NCI-H345 (cell line): ENCODE results near the gene PLD4.
"Not testable (repeated sequence)": the region's sequence is repeated elsewhere in the genome, so short reads cannot be mapped to it uniquely, and the experiment has no call there.

ENCODE experiments used
- DNase-seq: peaks from one replicate; lab custom pipeline; 2025; lab: John Stamatoyannopoulos, UW

The PLD4 gene

DNA sequence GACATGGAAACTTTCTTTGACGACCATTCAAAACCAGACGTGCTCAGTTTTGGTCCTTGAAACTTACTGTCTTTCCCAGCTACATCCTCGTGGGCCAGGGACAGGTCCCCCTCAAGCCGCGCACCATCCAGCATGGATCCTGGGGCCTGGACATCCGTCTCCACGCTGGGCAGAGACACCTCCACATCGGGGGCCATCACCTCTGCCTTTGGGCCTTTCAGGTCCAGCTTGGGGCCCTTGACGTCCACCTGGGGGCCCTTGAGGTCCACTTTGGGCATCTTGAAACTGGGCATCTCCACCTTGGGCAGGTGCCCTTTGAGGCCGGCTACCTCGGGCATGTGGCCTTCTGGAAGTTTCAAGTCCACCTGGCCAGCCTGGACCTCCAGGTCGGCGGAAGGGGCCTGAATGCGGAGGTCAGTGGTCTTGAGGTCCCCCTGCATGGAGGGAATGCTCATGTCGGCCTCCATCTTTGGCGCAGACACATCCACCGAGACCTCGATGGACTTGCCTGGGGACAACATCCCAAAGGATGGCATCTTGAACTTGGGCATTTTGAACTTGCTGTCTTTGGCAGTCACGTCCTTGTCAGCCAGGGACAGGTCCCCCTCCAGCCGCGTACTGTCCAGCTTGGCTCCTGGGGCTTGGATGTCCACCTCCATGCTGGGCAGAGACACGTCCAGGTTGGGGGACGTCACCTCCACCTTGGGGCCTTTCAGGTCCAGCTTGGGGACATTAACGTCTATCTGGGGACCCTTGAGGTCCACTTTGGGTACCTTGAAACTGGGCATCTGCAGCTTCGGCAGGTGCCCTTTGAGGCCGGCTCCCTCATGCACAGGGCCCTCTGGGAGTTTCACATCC is 17.1 kb downstream of the PLD4 start:
- no peak for DNase-seq

DNA sequence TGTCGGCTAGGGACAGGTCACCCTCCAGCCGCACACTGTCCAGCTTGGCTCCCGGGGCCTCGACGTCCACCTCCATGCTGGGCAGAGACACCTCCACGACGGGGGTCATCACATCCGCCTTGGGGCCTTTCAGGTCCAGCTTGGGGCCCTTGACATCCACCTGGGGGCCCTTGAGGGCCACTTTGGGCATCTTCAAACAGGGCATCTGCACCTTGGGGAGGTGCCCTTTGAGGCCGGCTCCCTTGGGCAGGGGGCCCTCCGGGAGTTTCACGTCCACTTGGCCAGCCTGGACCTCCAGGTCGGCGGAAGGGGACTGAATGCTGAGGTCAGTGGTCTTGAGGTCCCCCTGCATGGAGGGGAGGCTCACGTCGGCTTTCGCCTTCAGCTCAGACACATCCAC is 17.9 kb downstream of the PLD4 start:
- no peak for DNase-seq

DNA sequence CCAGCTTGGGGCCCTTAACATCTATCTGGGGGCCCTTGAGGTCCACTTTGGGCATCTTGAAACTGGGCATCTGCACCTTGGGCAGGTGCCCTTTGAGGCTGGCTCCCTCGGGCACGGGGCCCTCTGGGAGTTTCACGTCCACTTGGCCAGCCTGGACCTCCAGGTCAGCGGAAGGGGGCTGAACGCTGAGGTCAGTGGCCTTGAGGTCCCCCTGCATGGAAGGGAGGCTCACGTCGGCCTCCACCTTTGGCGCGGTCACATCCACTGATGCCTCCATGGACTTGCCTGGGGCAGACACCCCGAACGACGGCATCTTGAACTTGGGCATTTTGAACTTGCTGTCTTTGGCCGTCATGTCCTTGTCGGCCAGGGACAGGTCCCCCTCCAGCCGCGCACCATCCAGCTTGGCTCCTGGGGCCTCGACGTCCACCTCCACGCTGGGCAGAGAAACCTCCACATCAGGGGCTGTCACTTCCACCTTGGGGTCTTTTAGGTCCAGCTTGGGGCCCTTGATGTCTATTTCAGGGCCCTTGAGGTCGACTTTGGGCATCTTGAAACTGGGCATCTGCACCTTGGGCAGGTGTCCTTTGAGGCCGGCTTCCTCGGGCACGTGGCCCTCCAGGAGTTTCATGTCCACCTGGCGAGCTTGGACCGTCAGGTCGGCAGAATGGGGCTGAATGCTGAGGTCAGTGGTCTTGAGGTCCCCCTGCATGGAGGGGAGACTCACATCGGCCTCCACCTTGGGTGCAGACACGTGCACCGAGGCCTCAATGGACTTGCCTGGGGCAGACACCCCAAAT is 18.7 kb downstream of the PLD4 start:
- DNase-seq = not testable (repeated sequence)

GRCh38 chr14:104944016-104944308 is 19.3 kb downstream of the PLD4 start:
- not testable (repeated sequence) for DNase-seq

DNA sequence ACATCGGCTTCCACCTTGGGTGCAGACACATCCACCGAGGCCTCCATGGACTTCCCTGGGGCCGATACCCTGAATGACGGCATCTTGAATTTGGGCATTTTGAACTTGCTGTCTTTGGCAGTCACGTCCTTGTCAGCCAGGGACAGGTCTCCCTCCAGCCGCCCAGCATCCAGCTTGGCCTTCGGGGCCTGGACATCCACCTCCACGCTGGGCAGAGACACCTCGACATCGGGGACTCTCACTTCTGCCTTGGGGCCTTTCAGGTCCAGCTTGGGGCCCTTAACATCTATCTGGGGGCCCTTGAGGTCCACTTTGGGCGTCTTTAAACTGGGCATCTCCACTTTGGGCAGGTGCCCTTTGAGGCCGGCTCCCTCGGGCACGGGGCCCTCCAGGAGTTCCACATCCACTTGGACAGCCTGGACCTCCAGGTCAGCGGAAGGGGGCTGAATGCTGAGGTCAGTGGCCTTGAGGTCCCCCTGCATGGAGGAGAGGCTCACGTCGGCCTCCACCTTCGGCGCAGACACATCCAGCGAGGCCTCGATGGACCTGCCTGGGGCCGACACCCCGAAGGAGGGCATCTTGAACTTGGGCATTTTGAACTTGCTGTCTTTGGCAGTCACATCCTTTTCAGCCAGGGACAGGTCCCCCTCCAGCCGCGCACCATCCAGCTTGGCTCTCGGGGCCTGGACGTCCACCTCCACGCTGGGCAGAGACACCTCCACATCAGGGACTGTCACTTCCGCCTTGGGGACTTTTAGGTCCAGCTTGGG is 19.9 kb downstream of the PLD4 start:
- not testable (repeated sequence) for DNase-seq

- DNase-seq = not testable (repeated sequence)
Measured at GRCh38 chr14:104945266-104945665, 20.6 kb downstream of the PLD4 start.

DNA sequence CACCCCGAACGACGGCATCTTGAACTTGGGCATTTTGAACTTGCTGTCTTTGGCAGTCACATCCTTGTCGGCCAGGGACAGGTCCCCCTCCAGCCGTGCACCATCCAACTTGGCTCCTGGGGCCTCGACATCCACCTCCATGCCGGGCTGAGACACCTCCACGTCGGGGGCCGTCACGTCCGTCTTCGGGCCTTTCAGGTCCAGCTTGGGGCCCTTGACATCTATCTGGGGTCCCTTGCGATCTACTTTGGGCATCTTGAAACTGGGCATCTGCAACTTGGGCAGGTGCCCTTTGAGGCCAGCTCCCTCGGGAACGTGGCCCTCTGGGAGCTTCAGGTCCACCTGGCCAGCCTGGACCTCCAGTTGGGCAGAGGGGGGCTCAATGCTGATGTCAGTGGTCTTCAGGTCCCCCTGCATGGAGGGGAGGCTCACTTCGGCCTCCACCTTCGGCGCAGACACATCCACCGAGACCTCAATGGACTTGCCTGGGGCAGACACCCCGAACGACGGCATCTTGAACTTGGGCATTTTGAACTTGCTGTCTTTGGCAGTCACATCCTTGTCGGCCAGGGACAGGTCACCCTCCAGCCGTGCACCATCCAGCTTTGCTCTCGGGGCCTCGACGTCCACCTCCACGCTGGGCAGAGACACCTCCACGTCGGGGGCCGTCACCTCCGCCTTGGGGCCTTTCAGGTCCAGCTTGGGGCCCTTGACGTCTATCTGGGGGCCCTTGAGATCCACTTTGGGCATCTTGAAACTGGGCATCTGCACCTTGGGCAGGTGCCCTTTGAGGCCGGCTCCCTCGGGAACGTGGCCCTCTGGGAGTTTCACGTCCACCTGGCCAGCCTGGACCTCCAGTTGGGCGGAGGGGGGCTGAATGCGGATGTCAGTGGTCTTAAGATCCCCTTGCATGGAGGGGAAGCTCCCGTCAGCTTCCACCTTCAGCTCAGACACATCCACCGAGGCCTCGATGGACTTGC is 21.6 kb downstream of the PLD4 start:
- not testable (repeated sequence) for DNase-seq

DNA sequence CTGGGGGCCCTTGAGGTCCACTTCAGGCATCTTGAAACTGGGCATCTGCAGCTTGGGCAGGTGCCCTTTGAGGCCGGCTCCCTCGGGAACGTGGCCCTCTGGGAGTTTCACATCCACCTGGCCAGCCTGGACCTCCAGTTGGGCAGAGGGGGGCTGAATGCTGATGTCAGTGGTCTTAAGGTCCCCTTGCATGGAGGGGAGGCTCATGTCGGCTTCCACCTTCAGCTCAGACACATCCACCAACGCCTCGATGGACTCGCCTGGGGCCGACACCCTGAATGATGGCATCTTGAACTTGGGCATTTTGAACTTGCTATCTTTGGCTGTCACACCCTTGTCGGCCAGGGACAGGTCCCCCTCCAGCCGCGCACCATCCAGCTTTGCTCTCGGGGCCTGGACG is 22.5 kb downstream of the PLD4 start:
- not testable (repeated sequence) for DNase-seq

DNA sequence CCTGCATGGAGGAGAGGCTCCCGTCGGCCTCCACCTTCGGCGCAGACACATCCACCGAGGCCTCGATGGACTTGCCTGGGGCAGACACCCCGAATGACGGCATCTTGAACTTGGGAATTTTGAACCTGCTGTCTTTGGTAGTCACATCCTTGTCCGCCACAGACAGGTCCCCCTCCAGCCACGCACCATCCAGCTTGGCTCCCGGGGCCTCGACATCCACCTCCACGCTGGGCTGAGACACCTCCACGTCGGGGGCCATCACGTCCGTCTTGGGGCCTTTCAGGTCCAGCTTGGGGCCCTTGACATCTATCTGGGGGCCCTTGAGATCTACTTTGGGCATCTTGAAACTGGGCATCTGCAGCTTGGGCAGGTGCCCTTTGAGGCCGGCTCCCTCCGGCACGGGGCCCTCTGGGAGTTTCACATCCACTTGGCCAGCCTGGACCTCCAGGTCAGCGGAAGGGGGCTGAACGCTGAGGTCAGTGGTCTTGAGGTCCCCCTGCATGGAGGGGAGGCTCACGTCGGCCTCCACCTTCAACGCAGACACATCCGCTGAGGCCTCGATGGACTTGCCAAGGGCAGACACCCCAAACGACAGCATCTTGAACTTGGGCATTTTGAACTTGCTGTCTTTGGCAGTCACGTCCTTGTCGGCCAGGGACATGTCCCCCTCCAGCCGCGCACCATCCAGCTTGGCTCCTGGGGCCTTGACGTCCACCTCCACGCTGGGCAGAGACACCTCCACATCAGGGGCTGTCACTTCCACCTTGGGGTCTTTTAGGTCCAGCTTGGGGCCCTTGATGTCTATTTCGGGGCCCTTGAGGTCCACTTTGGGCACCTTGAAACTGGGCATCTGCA is 23.4 kb downstream of the PLD4 start:
- not testable (repeated sequence) for DNase-seq

- no peak for DNase-seq
Measured at GRCh38 chr14:104948736-104949031, 24.0 kb downstream of the PLD4 start.

GRCh38 chr14:104949406-104949955 is 24.8 kb downstream of the PLD4 start:
- not testable (repeated sequence) for DNase-seq

- DNase-seq = no peak
Measured at GRCh38 chr14:104950021-104950420, 25.3 kb downstream of the PLD4 start.

DNA sequence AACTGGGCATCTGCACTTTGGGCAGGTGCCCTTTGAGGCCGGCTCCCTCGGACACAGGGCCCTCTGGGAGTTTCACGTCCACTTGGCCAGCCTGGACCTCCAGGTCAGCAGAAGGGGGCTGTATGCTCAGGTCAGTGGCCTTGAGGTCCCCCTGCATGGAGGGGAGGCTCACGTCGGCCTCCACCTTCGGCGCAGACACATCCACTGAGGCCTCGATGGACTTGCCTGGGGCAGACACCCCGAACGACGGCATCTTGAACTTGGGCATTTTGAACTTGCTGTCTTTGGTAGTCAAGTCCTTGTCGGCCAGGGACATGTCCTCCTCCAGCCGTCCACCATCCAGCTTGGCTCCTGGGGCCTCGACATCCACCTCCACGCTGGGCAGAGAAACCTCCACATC is 26.0 kb downstream of the PLD4 start:
- DNase-seq = not testable (repeated sequence)

- not testable (repeated sequence) for DNase-seq
Measured at GRCh38 chr14:104951863-104952657, 27.4 kb downstream of the PLD4 start.

GRCh38 chr14:104953097-104953496 is 28.4 kb downstream of the PLD4 start:
- DNase-seq = no peak

GRCh38 chr14:104953896-104954656 is 29.4 kb downstream of the PLD4 start:
- DNase-seq = no peak

- no peak for DNase-seq
Measured at GRCh38 chr14:104954746-104955395, 30.2 kb downstream of the PLD4 start.

- DNase-seq = no peak
Measured at GRCh38 chr14:104955396-104955770, 30.7 kb downstream of the PLD4 start.
